ENCODE results near the gene EEPD1.

DNA sequence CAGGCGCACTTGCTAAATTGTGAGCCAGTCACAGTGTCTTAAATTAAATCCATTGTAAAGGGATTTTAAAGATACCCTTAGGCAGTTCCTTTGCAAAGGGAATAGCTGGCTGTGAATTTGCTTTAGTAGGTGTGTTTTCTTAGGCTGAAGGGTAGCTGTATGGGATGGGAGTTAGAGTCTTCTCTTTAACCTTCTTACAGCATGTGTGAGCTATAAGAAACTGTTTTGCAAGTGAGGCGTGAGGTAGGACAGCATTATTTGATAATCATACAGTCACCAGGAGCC, 5.2 kb downstream of the EEPD1 start:
- TF ChIP-seq, protein P1, sequence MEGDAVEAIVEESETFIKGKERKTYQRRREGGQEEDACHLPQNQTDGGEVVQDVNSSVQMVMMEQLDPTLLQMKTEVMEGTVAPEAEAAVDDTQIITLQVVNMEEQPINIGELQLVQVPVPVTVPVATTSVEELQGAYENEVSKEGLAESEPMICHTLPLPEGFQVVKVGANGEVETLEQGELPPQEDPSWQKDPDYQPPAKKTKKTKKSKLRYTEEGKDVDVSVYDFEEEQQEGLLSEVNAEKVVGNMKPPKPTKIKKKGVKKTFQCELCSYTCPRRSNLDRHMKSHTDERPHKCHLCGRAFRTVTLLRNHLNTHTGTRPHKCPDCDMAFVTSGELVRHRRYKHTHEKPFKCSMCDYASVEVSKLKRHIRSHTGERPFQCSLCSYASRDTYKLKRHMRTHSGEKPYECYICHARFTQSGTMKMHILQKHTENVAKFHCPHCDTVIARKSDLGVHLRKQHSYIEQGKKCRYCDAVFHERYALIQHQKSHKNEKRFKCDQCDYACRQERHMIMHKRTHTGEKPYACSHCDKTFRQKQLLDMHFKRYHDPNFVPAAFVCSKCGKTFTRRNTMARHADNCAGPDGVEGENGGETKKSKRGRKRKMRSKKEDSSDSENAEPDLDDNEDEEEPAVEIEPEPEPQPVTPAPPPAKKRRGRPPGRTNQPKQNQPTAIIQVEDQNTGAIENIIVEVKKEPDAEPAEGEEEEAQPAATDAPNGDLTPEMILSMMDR (IDR thresholded peaks at IDR 0.05), result no peak
- no peak for TF ChIP-seq POLR2A (IDR thresholded peaks at IDR 0.05)
